Neural progenitor cell (in vitro differentiated cells): ENCODE measurements around the gene DGCR6.
"Not testable (repeated sequence)": the region's sequence is repeated elsewhere in the genome, so short reads cannot be mapped to it uniquely, and the experiment has no call there.

Experiments used
- CTCF ChIP-seq: fragments of 200-600 bp; sonication (generic); IDR thresholded peaks from 2 replicates; pipeline ENCODE4 v1.5.1; 2017; ENCODE audit warnings: antibody characterized with exemption, mild to moderate bottlenecking
- EZH2 ChIP-seq: fragments of 200-600 bp; sonication (generic); IDR thresholded peaks from 2 replicates; pipeline ENCODE4 v1.6.1; 2017; ENCODE audit warnings: antibody characterized with exemption, mild to moderate bottlenecking, moderate library complexity
- EZH2phosphoT487 ChIP-seq: fragments of 200-600 bp; sonication (generic); IDR thresholded peaks from 2 replicates; pipeline ENCODE4 v1.6.1; 2017; ENCODE audit warnings: antibody characterized with exemption

- TF ChIP-seq CTCF, EZH2phosphoT487, EZH2: not testable (repeated sequence)
Observed at GRCh38 chr22:18934688-18935087, 28.6 kb downstream of the DGCR6 start.
